D341Med (cell line): ENCODE data around the gene NLGN4X.

Experiments used
- DNase-seq: peaks from one replicate; pipeline ENCODE4 v3.0.0; 2012; ENCODE audit warnings: low spot score

NLGN4X gene

DNA sequence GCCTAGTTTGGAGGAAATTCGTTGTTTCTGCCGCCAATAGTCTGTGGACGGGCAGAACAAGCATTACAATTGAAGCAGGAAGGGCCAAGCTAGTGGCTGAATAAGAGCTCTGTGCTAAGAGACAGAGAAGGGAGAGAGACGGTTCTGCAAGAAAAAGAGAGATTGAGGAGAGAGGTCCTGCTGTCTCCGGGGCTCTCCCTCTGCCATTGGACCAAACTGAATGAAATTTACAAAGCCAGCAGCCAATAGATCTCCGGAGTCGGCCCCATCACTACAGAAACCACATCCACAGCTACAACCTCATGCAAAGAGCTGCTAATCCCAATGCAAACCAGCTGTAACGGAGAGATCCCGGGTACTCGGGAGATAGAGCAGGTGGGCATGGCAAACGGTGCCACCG is at the start of gene NLGN4X:
Gene NLGN4X (minus strand): TSS at position 148 of the 400 bp plus-strand sequence. CDS start 77,401 bp downstream, outside the sequence.
- DNase-seq, result peak; percentile 33

DNA sequence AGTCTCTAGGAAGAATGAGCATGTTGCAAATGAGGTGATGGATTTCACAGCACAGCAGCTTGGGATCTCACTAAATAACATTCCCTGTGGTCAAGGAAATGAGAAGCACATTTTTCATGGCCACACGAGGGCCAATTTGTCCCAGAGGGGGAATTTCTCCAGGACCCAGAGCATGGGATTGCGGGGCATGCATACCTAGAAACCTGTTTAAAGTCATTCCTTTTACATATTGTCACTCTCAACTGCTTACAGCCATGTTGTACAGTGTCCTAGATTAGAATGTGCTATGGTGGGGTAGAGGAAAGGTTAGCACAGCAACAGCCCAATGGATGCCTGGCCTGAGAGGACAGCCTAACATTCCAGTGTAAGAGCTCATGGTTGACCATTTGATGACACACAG is 37.4 kb upstream of the NLGN4X start:
- DNase-seq, result no peak

DNA sequence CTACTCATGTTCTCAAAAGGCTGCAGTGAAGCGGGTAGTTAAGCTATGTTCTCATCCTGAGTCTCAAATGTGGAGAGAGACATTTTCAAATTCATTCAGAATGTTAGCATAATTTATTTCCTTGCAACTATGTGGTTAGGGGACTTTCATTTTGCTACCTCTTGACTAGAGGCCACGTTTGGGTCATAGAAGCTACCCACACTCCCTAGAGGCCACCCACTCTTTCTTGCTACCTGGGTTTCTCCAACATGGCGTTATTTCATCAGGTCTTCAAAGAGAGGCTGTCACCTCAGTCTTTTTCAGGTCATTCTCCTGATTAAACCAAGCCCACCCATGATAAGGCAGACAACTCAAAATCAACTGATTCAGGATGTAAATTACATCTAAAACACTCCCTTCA is 34.3 kb upstream of the NLGN4X start:
- DNase-seq, result no peak

GRCh38 chrX:6257025-6257424 is 28.4 kb upstream of the NLGN4X start:
- DNase-seq, result no peak

DNA sequence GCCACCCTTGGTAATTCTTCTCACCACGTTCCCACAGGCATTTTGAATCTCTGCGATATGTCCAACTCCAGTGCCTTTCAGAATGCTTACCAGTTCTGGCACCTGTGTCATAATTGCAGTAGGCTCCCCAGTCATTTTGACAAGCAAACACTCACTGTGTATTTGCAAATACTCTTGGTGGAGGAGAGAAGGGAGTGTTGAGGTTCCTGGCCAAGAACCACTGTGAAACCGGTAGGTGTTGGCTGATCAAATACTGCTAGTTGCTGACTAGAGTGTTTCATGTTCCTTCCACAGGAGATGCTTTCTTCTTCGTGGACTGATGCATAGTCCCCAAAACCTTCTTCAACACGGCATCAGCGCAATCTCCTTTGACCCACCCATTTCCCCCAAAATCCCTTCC is 16.0 kb upstream of the NLGN4X start:
- no peak for DNase-seq

DNA sequence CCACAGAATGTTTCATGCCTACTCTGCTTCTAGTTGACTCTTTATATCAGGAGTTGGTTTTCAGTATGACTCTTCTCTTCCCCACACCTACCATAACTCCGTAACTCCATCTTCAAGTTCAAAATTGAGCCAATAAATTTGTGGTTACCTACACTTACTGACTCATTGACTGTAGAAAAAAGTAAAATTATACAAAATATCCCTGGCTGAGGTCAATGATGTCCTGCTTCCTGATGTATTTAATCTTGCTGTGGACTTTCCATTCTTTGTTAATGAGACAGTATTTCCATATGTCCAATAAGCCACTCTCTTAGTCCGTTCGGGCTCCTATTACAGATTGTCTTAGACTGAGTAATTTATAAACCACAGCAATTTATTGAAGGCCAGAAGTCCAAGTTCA is 9.9 kb upstream of the NLGN4X start:
- no peak for DNase-seq

- no peak for DNase-seq
These were observed 732 bp downstream of the NLGN4X start for GRCh38 chrX:6227935-6228334.

GRCh38 chrX:6227453-6227835 is 1.2 kb downstream of the NLGN4X start:
- DNase-seq, result peak; percentile 11

GRCh38 chrX:6226596-6227452 is 1.8 kb downstream of the NLGN4X start:
- DNase-seq, result peak; percentile 57

DNA sequence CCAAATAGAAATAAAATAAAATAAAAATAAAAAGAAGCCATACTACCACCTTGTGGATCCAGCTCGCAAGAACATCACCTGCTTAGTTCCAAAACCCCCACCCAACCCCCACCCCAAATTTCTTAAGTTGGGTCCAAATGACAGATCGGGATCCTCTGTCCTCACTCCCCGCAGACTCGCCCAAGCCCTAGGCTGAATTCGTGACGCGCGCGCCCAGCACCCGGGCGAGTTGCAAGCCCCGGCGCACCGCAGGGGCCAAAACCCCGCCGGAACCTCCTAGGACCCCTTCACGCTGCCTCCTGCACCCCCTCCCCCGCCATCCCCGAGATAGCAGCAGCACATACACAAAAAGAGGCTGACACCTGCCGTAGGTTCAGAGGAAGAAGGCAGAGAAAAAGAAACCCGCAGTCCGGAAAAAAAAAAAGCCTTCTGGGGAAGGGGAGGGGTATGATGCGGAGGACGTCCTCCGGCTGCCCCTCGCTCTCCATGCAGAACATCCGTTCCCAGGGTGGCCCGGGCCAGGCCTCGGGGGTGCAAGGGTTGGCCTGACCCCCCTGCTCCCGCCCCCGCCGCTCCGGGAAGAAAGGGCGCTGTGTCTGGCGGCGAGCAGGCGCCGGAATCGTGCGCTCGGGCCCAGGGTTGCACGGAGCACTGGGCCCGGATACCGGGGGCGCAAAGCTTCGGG is 2.6 kb downstream of the NLGN4X start:
- peak; percentile 59 for DNase-seq

GRCh38 chrX:6225288-6225910 is 3.3 kb downstream of the NLGN4X start:
- DNase-seq, result peak; percentile 32

- DNase-seq, result no peak
These were observed 5.2 kb downstream of the NLGN4X start for GRCh38 chrX:6223516-6223915.

- DNase-seq, result no peak
These were observed 18.4 kb downstream of the NLGN4X start for GRCh38 chrX:6210230-6210629.

- DNase-seq, result no peak
These were observed 25.0 kb downstream of the NLGN4X start for GRCh38 chrX:6203462-6204215.

DNA sequence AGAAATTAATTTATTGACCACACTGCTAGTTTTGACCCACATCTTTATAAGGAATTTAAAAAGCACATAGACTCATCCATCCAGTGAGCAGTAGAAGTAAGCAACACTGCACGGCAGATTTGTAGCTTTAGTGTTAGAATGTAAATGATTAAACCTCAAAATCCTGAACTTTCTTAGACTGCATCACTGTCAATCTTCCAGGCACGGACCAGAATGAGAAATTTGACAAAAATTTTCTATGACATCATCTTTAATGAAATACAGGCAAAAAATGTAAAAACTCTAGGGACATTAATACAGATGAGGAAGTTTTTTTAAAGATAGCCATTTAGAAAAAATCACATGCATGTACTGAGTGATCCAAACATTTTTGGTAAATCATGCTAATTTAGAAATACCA is 29.2 kb downstream of the NLGN4X start:
- no peak for DNase-seq

- no peak for DNase-seq
These were observed 41.4 kb downstream of the NLGN4X start for GRCh38 chrX:6187256-6187655.

DNA sequence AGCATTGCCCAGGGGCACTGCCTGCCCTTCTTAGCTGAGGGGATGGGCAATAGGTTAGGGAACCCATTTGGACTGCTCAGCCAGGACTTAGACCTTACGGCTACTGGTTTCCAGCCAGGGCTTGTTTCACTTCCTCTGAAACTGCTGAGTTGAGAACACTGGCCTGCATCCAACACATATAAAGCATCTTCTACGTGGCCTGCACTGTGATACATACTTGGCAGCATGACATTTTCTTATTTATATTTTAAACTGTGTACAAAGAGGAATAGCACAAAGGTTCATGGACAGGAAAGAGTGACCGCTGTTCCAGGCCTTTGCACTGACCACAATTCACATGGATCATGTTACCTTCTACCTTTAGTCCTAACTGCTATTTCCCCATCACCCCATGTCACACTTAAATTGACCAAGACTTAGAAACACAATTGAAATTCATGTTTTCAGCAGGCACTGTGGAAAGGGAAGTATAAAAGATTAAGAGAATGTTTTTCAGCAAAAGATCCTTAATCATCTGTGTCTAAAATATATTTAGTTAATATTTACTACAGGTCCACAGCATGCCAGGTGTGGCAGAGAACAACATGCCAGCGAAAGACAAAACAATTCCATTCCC is 43.7 kb downstream of the NLGN4X start:
- no peak for DNase-seq

DNA sequence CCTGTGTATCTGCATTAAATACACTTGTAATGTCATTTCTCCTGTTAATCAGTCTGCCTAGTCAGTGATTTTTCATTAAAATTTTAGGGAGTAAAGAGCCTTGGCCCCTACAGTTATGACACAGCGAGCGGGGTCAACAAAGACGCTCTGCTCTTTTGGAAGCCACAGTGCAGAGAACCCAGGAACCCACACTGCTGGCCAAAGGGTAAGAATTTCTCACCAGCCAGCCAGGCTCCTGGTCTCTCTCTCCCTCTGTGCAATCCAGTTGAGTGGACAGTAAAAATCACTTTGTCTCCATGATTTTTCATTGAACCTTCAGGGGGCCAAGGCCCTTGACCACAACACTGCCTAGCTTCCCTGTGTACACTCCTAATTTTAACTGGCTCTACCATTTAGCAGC is 52.8 kb downstream of the NLGN4X start:
- no peak for DNase-seq

GRCh38 chrX:6170424-6170823 is 58.2 kb downstream of the NLGN4X start:
- no peak for DNase-seq

GRCh38 chrX:6169407-6169806 is 59.3 kb downstream of the NLGN4X start:
- DNase-seq, result no peak

DNA sequence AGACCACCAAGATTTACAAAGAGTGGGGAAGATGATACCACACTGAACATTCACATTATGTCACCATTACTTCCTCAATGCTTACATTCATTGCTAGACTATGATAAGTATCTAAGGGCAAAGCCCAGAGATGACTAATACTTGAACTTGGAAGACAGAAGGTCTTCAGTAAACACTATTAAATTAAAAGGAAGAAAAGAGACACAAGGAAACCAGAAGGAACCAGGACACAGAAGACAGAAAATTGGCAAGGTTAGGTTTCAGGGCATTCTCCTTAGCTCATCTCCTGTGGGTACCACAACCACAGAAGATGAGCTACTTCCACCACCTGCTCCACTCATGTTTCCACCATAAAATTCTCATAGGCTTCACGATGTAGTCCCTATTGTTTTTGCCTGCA is 64.9 kb downstream of the NLGN4X start:
- no peak for DNase-seq

GRCh38 chrX:6159468-6159867 is 69.2 kb downstream of the NLGN4X start:
- no peak for DNase-seq
